ENCODE data around the gene RADX. TPM values are rescaled to one million over a fixed set of nuclear protein-coding genes. Genes with fewer than 3 reads are reported as not detected.

Gene RADX
- polyA plus RNA-seq, 1 of the 3 experiments (the other 2 are of a cell fraction): not detected

DNA sequence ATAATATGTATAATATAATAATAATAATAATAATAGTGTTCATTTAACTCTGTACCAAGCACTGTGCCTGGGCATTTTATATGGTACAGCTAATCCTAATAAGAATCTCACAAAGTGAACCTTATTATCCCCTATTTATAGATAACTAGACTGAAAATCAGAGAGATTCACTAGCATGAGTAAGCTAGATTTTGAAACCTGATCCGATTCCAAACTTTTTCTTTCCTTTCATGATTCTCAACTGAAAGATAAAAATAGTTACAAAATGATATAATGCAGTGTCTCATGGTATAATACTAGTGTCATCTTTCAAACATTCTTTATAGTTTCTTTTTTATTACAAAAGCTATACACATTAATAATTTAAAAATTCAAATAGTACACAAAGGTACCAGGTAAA is 58.9 kb downstream of the RADX start:
- no peak overlapping the region for H3K27ac ChIP-seq (ENCODE audit: low read depth in 2 of 2, low read length in 1 of 2)
- no peak overlapping the region for H3K4me2 ChIP-seq
- 5% methylated on average over 1 of the region's 1 CpG for WGBS (ENCODE audit: low lambda C conversion rate)
- no peak overlapping the region for H3K9ac ChIP-seq
- H3K9me2 ChIP-seq: no peaks in the 10 kb centered on the region
- POLR2A ChIA-PET: no interaction called here
- DNase-seq: no peak
- no peaks in the 10 kb centered on the region for H3K4me1 ChIP-seq (ENCODE audit: control insufficient read depth in 1 of 2, insufficient read depth in 2 of 2, low read depth in 1 of 2, low read length in 1 of 2)
- TF ChIP-seq POLR2AphosphoS5 (IDR thresholded peaks at IDR 0.05; ENCODE audit: low read depth, low read length): no peak
- TF ChIP-seq FOXJ3 (CRISPR knock-in tag; IDR thresholded peaks at IDR 0.05): no peak
- no peak for TF ChIP-seq CTCF (IDR thresholded peaks at IDR 0.05)
- CTCF ChIA-PET: no interaction called here
- H3K36me3 ChIP-seq (replicated peaks in 1 of 2; ENCODE audit: control insufficient read depth in 1 of 2, insufficient read depth in 2 of 2, low read length in 1 of 2): no peaks in the 10 kb centered on the region
- H3K27me3 ChIP-seq (ENCODE audit: insufficient read depth): peaks cover 6% of the 10 kb centered on the region; the same call in 1 of the 2 replicates
- no peaks in the 10 kb centered on the region for H3K79me2 ChIP-seq (ENCODE audit: insufficient read depth)
- no peaks in the 10 kb centered on the region for H3F3A ChIP-seq (replicated peaks; ENCODE audit: insufficient read depth)
- H4K20me1 ChIP-seq (ENCODE audit: insufficient read depth): no peaks in the 10 kb centered on the region
- no peak overlapping the region for H3K4me3 ChIP-seq (ENCODE audit: low read depth in 2 of 2, low read length in 1 of 2)
- no peak overlapping the region for H2AFZ ChIP-seq (ENCODE audit: low read depth)
- H3K9me3 ChIP-seq: no peaks in the 10 kb centered on the region

DNA sequence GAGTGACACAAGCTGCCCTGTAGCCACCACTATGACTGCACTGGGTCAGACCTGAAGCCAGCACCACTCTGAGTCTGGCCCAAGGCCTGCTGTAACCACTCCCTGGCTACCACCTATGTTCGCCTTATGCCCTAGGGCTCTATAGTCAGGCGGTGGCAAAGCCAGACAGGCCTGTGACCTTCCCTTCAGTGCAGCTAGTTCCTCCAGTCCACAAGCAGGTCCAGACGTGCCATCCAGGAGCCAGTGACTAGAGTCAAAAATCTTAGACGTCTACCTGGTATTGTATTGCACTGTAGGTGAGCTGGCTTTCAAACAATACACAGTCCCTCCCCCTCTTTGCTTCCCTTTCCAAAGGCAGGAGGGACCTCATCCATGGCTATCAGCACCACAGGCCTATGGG is 60.7 kb downstream of the RADX start:
- no peaks in the 10 kb centered on the region for H3K36me3 ChIP-seq (replicated peaks in 1 of 2; ENCODE audit: control insufficient read depth in 1 of 2, insufficient read depth in 2 of 2, low read length in 1 of 2)
- H3K4me2 ChIP-seq: no peak overlapping the region
- ChIA-PET CTCF (no interaction called here), POLR2A (no interaction called here)
- H3K27me3 ChIP-seq (ENCODE audit: insufficient read depth): peaks cover 6% of the 10 kb centered on the region; the same call in 1 of the 2 replicates
- no peaks in the 10 kb centered on the region for H3K79me2 ChIP-seq (ENCODE audit: insufficient read depth)
- no peak overlapping the region for H3K9ac ChIP-seq
- no peak overlapping the region for H2AFZ ChIP-seq (ENCODE audit: low read depth)
- H3K9me2 ChIP-seq: no peaks in the 10 kb centered on the region
- no peaks in the 10 kb centered on the region for H4K20me1 ChIP-seq (ENCODE audit: insufficient read depth)
- TF ChIP-seq SMC3 (IDR thresholded peaks at IDR 0.05; ENCODE audit: low read depth, low read length) (no peak), YY1 (IDR thresholded peaks at IDR 0.05; ENCODE audit: low read depth) (no peak), TCF12 (IDR thresholded peaks at IDR 0.05) (no peak)
- no peaks in the 10 kb centered on the region for H3K9me3 ChIP-seq
- H3K4me3 ChIP-seq (ENCODE audit: low read depth in 2 of 2, low read length in 1 of 2): no peak overlapping the region
- no peak for DNase-seq
- no peaks in the 10 kb centered on the region for H3K4me1 ChIP-seq (ENCODE audit: control insufficient read depth in 1 of 2, insufficient read depth in 2 of 2, low read depth in 1 of 2, low read length in 1 of 2)
- 3% methylated on average over 4 of the region's 4 CpGs for WGBS (ENCODE audit: low lambda C conversion rate)
- H3F3A ChIP-seq (replicated peaks; ENCODE audit: insufficient read depth): no peaks in the 10 kb centered on the region
- H3K27ac ChIP-seq (ENCODE audit: low read depth in 2 of 2, low read length in 1 of 2): no peak overlapping the region

- Histone ChIP-seq H3K27ac (ENCODE audit: low read depth in 2 of 2, low read length in 1 of 2) (no peak overlapping the region), H3K36me3 (replicated peaks in 1 of 2; ENCODE audit: control insufficient read depth in 1 of 2, insufficient read depth in 2 of 2, low read length in 1 of 2) (no peaks in the 10 kb centered on the region), H3K79me2 (ENCODE audit: insufficient read depth) (no peaks in the 10 kb centered on the region), H2AFZ (ENCODE audit: low read depth) (no peak overlapping the region), H3K4me3 (ENCODE audit: low read depth in 2 of 2, low read length in 1 of 2) (no peak overlapping the region), H3F3A (replicated peaks; ENCODE audit: insufficient read depth) (no peaks in the 10 kb centered on the region), H4K20me1 (ENCODE audit: insufficient read depth) (no peaks in the 10 kb centered on the region), H3K9me3 (no peaks in the 10 kb centered on the region), H3K9me2 (no peaks in the 10 kb centered on the region), H3K27me3 (ENCODE audit: insufficient read depth) (peaks cover 8% of the 10 kb centered on the region; the same call in 1 of the 2 replicates), H3K9ac (no peak overlapping the region), H3K4me2 (no peak overlapping the region), H3K4me1 (ENCODE audit: control insufficient read depth in 1 of 2, insufficient read depth in 2 of 2, low read depth in 1 of 2, low read length in 1 of 2) (no peaks in the 10 kb centered on the region)
- 5% methylated on average over 2 of the region's 2 CpGs for WGBS (ENCODE audit: low lambda C conversion rate)
- ChIA-PET CTCF (no interaction called here), POLR2A (no interaction called here)
- no peak for DNase-seq
- TF ChIP-seq RCOR1 (IDR thresholded peaks at IDR 0.05; ENCODE audit: low read length): no peak
- TF ChIP-seq USF2 (IDR thresholded peaks at IDR 0.05; ENCODE audit: borderline replicate concordance, low read depth, low read length): no peak
- TF ChIP-seq POLR2AphosphoS5 (IDR thresholded peaks at IDR 0.05; ENCODE audit: low read depth, low read length): no peak
- no peak for TF ChIP-seq GABPA (IDR thresholded peaks at IDR 0.05; ENCODE audit: low read depth)
- TF ChIP-seq ZBTB33 (IDR thresholded peaks at IDR 0.05; ENCODE audit: borderline replicate concordance, low read depth): no peak
- TF ChIP-seq TCF12 (IDR thresholded peaks at IDR 0.05): no peak
- TF ChIP-seq JUND (IDR thresholded peaks at IDR 0.05): no peak
- TF ChIP-seq TAF1 (IDR thresholded peaks at IDR 0.05; ENCODE audit: borderline replicate concordance, low read depth, low read length): no peak
- TF ChIP-seq FOXJ3 (CRISPR knock-in tag; IDR thresholded peaks at IDR 0.05): no peak
- TF ChIP-seq, protein P1, sequence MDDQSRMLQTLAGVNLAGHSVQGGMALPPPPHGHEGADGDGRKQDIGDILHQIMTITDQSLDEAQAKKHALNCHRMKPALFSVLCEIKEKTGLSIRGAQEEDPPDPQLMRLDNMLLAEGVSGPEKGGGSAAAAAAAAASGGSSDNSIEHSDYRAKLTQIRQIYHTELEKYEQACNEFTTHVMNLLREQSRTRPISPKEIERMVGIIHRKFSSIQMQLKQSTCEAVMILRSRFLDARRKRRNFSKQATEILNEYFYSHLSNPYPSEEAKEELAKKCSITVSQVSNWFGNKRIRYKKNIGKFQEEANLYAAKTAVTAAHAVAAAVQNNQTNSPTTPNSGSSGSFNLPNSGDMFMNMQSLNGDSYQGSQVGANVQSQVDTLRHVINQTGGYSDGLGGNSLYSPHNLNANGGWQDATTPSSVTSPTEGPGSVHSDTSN (IDR thresholded peaks at IDR 0.05): no peak
- no peak for TF ChIP-seq FOSL2 (IDR thresholded peaks at IDR 0.05; ENCODE audit: borderline replicate concordance, low read depth)
- TF ChIP-seq MEF2A (IDR thresholded peaks at IDR 0.05; ENCODE audit: borderline replicate concordance, low read depth): no peak
- TF ChIP-seq EZH2phosphoT487 (IDR thresholded peaks at IDR 0.05; ENCODE audit: borderline replicate concordance, low read depth): no peak
Observed at GRCh38 chrX:106680716-106681115, 68.9 kb downstream of the RADX start.

Data from SK-N-SH (cell line).